GM19452 (cell line): ENCODE data around the gene ATP8A2.

ENCODE experiments used
- ATAC-seq: cut with Tn5 transposase; IDR thresholded peaks from one replicate; pipeline ENCODE4 v1.9.1; 2021; ENCODE audit not compliant: unreplicated experiment

The ATP8A2 gene

DNA sequence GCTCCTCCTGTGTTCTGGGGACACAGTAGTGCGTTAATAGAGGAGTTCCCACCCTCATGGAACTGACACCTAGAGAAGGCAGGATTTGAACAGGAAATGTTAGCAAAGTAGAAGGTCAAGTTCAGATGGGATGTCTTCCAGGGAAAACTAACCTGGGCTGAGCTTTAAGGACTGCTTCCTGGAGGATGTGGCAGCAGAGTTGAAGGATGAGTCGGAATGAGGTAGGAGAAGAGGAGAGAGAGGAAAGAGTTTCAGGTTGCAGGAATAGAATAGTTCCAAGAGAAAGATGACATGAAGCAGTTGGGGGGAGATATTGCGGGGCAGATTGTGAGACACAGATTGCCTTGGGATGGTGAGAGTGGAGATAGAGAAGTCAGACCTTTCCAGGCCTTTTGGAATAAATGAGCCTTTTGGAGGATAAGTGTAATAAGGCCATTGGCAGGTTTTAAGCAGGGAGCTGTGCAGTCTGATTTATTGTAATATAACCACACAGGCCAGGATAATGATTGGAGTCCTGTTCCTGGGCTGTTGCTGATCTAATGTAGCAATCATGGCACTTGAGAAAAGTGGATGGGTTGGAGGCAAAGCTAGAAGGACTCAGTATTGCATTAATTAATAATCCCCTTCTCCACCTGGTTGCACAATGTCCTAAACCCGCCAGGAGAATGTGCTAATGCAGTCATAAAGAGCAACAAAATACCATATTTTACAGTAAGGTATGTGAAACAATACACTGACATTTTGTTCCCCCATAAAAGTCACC lies 474.6 kb downstream of the ATP8A2 start:
- ATAC-seq: no peak

DNA sequence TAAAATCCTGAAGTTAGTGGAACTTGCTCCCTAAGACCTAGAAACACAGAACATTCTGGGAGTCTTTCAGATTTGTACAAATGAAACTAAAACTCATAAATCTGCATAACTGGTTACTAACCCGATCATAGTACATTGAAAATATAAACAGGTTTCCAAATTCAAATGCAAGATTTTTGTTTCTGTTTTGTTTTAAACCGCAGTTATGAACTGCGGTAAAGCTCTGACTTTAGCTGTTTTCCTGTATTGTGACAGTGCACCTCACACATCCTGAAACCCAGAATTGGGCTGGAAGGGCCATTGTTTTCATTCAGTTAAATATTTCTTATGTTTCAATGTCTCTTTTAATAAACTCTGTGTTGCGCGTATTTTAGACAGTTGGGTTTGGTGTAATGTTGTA lies 475.4 kb downstream of the ATP8A2 start:
- peak; percentile 76 for ATAC-seq

DNA sequence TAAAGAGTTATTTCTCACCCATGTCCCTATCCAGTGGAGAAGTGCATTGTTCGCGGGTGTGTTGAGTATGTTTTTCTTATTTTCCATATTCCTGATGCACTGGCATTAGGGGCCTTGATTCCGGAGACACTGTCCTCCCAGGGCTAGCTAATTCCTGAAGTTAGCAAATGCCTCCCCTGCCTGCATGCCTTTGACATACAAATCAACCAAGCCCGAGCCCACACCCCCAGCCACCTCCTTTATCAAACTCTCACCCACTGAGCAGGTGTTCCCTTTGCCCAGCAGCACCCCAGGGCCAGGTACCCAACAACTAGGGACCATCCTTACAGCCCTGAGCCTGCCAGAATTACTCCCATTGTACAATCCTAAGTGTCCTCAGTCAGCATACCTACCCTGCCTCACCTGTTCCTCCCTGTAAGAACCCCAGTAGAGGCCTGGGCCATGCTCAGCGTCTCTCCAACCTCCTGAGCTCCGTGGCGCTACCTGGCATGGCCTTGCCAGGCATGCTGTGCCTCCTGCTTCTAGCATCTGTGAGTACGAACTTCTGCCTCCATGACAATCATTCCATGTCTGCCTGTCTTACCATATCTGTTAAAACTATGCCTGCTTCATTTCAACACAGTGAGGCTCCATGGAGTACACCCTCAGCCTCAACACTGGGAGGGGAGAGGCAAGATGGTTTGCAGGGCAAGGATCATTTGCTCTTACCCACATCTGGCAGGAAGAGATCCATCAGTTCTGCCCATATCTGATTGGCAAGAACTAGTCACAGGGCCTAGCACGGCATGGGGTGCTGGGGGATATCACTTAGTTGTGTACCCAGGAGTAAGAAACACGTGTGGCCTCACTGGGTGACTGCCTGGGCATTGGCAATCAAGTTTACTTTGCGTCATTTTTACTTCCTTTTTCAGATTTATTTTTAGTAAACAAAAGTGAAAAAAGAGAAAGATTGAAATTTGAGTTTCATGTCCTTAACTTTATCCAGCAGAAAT lies 476.2 kb downstream of the ATP8A2 start:
- ATAC-seq: no peak

DNA sequence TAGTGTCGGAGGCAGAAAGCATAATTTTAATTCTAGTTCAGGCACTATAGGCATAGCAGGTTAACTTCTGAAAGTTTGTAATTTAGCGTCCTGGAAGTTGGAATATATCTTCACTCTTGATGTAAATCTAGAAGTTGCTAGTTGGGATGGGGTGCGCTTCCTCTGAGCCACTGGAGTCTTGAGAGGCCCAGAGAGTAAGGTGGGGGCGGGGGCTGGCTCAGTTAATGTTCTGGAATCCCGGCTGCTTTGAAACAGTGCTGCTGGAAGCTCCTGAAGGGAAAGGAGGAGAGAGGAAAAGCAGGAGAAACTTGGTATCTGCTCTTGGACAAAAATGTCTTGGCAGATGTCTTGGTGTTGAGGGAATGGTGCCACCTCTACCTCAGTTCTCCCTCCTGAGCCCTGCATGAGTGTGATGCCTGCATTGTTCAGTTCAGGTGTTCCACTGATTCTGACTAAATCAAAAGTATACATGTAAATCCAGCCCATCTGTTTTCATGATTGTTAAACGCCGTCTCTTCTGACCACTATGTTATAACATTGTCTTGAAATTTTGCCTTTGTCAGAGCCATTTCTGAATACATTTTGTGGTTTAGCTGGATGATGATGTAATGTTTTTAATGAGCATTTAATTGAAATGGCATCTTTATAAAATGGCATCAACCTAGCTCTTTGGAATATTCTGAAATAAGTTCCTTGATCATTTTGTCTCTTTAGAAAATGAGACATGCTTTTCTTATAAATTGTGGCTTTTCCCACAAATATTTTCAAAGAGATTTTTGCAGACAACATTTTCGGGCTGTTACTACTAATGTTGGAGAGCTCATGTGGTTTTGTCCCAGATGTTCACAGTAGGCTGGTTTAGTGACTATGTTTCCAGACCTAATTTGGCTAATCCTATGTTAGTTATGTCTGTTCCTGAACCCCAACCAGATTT lies 477.3 kb downstream of the ATP8A2 start:
- ATAC-seq: no peak

DNA sequence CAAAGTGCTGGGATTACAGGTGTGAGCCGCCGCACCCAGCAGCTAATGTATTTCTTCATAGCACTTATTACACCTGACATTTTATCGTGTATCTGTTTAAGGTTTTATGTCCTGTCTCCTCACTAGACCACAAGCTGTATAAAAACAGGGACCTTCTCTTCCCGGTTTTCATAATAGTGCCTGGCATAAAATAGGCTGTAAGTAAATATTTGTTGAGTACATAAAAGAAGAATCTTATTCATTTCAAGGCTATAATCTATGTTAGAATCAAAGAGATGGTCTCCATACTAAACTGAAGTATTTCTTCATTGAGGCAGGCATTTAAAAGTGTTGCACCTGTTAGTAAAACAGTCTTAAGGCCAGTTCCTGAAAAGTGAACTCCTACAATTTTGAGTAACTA lies 486.1 kb downstream of the ATP8A2 start:
- ATAC-seq: no peak

DNA sequence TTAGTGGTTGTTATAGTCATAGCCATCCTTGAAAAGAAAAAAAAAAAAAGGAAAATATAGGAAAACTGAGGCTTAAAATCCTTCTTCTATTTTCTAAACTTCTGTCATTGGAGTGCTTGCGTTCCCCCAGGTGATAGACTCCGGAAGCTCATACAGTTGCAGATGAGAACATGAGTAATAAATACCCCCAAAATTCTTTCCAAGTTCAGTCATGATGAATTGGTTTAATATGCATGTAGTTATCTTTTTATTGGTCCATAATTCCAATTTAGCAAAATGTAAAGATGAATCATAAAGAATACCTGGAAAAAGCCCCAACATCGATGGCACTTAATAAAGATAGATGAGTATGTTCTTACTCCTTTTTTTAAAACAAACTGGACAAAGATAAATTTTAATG lies 487.8 kb downstream of the ATP8A2 start:
- no peak for ATAC-seq

DNA sequence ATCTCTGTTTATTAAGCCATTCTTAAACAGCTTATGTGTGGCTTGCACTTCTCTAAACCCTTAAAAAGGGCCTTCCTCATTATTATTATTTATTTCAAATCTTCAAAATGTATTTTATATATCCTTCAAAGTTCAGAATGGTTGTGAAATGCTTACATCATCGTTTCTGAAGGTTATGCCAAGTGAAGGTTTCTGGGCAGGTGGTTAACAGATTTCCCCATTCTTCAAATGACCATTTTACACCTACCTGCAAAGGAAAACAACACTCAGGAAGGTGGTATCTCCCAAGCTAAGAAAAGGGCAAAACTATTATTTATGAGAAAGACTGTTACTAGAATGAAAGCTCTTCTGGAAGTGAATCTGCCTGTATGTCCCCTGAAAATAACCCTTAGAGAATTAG lies 488.5 kb downstream of the ATP8A2 start:
- ATAC-seq: no peak

DNA sequence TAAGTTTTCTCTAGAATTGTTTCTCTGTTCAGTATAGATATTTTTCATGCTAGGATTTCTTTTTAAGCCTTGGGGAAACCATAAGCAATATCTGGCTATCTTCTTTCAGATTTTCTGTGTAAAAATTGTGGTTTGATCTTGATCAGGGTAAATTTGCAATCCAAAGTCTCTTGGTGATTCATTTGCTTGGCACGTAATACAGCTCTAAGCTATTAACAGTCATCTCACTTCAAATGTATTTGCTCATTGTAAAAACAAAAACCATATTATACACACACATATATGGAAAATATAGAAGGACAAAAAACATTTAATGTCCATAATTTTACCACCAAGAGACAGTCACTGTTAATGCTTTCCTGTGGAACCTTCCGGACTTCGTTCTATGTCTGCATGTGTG lies 489.1 kb downstream of the ATP8A2 start:
- ATAC-seq: no peak

DNA sequence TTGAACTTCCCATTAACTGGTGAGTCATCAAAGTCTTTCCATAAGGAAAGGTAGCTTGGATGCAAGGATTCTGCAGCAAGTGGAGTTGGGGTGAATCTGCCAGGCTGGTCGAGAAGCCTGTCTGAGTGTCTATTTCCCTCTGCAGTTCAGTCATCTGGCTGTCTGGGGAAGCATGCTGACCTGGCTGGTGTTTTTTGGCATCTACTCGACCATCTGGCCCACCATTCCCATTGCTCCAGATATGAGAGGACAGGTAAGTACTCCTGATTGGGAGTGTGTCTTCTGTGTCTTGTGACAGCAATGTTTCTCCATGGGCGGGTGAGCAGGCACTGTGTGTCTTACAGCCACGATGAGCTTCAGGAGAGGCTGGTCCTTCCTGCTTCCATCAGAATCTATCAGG lies 490.4 kb downstream of the ATP8A2 start:
- ATAC-seq: no peak

DNA sequence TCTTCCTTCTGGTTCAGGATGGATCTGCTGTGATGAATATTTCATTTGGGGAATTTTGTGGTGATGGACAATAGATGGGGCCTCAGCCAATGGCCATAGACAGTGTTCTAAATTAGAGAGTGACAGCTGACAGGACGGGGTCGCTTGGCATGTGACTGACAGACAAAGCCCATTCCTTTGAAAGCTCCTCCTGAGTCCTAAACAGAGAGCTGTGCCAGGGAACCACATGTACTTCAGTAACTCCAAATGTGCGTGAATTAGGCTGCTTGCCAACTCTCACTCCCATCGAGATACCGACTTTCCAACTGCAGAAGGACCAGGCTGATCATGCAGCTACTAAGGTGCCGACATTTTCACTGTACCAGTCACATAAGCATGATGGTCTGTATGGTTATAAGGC lies 492.3 kb downstream of the ATP8A2 start:
- ATAC-seq: no peak

DNA sequence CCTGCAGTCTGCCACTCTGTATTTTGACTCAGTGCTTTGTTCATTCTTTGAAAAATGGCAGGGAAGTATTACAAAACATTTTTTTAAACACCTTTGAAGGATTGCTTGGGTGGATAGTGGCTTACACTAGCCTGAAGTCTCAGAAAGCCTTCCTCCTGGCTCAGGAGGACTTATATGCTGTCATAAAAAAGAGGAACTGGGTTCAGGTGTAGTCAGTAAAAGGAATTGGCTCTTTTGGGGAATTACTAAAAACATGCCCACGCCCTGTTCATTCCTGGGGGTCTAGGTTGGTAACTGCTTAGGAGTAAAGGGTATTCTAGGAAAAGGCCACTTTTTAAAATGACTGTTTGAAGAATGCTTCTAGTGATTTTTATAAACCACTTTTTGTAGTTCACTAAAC lies 493.2 kb downstream of the ATP8A2 start:
- no peak for ATAC-seq

DNA sequence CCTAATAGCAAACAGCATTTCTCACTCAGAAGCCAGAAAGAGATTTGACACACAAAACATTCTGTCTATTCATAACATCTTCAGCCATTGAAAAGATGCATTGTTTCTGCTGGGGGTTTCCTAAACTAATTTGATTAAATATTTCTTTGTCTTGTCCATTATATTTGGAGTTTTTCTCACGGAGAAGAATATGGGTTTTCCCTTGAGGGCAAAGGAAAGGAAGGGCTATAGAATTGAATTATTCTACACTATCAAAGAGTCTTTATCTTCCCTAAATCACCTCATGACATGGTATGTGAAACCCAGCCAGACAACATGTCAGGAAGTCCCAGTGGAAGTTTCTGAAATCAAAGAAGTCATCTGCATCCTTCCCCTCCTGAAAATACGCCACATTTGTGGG lies 493.6 kb downstream of the ATP8A2 start:
- ATAC-seq: no peak

DNA sequence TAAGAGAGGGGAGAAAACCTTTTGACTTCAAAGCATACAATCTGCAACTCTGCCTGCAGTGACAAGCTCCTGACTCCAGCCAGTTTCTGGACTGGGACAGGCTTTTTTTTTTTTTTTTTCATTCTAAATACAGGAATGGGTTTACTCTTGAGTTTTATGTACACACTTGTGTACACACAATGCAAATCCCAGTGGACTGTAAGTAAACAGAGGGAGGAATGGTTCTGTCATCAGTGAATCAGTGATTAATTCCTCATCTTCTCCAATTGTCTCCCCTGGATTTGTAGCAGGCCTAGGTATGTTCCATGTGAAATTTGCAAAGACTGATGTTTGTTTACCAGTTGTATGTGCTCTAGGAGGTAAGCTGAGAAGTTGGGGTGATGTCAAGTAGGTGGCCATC lies 495.3 kb downstream of the ATP8A2 start:
- no peak for ATAC-seq

DNA sequence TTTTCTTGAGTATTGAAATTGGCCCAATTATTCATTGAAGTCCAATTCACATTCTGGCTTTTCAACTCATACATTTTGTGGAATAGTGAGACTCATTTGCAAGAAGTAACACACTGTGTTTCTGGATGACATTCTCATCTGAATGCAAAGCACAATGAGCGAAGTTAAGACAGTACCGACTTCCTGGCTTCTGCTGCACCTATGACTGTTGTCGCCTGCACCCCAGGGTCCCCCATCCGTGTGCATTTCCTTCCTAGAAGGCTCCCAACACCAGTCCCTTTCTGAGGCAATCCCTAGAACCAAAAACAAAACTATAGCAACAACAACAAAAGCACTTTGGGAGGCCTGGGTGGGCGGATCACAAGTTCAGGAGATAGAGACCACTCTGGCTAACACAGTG lies 496.7 kb downstream of the ATP8A2 start:
- no peak for ATAC-seq

DNA sequence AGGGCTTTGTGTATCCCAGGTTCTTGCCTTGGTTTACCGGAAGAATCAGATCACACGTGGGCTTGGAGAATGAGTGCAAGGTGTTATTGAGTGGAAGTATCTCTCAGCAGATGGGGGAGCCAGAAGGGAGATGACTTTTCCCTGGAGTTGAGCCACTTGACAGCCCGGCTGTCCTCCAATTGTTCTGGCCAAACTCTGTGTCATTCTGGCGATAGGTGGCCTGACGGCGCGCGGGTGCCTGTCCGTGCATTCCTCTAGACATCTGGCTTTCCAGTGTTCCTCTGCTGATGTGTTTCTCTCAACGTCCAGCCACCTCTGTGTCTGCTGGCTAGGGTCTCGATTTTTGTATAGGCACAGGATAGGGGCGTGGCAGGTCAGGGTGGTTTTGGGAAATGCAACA lies 498.2 kb downstream of the ATP8A2 start:
- ATAC-seq: no peak

DNA sequence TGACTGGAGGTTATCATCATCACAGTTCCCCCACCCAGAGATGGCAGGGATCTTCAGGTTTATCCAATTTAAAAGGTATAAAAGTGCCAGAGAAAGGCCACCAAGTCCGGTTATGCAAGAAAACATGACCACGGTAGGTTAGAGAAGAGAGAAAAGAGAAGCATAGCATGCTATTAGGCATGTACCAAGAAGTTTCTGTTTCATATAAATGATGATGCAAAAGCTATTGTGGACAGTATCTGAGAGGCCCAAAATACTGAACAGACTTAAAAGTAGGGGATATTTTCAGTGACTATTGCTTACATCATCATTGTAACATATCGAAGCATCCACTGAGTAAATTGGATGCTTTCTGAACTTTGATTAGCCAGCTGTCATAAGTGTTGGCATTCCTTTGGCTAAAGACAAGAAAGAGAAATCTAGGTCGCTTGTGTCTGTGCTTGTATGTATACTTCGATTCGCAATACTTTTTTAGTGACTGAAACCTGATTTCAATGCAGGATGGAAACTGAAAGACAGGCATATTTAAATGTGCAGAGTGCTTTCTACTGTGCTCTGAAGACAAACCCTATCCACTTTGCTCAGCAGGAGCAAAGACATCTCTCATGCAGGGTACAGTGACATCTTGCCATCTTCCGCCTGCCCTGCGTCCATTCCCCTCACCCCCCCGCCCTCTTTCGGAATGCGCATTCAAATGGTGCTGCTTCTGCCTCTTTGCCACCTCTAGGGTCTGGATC lies 499.8 kb downstream of the ATP8A2 start:
- ATAC-seq: no peak

DNA sequence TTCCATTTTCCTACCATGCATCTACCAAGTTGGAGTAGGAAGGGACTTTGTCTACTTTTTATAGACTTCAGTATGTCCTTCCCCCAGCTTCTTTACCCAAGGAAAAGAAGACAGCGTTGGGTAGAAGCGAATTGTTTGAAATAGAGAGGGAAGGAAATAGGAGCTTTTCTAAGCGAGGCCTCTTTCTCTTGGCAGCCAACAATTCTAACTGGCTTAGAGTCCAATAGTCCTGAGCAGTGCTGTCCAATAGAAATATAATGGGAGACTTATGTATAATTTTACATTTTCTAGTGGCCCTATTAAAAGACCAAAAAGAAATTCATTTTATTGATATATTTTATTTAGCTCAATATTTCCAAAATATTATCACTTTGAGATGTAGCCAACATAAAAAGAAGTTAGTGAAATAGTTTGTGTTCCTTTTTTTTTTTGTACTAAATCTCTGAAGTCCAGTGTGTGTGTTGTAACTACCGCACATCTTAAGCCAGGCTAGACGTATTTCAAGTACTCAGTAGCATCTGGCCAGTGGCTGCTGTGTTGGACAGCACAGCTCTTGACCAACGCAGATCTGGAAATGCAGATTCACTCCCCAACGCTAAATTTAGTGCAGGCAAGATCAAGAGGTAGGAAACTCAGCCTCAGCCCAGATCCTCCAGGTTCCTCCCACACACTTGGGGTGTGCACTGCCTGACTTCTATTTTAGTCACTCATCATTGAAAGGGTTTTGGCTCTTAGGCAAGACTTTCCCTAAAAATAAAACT lies 500.9 kb downstream of the ATP8A2 start:
- no peak for ATAC-seq

DNA sequence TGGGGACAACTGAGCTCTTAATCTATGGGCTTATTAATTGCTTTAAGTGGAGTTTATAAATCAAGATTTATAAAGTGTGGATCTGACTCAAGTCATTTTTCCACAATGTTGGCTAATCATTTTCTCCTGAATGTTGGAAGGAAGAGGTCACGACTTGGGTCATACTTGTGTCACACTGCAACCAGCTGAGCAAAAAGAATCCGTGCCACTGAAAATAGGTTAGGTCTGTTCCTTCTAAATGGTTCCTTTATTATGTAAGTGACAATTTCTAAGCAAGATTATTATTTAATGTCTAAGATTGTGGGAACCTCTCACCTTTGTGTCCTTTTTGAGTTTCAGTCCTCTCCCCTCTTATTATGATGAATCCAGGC lies 501.5 kb downstream of the ATP8A2 start:
- ATAC-seq: no peak

DNA sequence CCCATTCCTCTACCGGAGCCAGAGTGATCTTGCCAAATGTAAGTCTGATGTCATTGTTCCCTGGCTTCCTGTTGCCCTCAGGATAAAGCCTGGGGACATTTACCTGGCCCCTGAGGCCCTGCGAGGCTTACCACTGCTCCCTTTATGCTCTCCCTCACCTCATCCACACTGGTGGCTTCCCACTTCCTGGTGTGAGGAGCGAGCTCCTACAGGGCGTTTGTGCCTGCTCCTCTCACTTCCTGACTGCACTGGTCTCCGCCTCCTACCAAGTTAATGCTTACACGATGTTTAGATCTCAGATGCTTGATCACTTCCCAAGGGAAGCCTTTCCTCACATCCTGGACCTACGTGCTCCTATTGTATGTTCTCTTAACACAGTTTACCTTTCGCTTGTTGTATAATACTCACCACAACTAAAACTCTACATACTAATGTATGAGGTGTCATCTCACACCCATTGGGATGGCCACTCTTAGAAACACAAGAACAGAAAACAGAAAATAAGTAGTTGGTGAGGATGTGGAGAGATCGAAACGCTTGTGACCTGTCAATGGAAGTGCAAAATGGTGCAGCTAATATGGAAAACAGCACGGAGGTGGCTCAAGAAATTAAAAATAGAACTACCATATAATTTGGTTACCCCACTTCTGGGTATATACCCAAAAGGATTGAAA lies 502.4 kb downstream of the ATP8A2 start:
- ATAC-seq: no peak
